ENCODE measurements around the gene LEP.

Gene LEP

DNA sequence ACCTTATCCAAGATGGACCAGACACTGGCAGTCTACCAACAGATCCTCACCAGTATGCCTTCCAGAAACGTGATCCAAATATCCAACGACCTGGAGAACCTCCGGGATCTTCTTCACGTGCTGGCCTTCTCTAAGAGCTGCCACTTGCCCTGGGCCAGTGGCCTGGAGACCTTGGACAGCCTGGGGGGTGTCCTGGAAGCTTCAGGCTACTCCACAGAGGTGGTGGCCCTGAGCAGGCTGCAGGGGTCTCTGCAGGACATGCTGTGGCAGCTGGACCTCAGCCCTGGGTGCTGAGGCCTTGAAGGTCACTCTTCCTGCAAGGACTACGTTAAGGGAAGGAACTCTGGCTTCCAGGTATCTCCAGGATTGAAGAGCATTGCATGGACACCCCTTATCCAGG is 13.4 kb downstream of the LEP start:
- H3K4me1 ChIP-seq (ENCODE audit: control insufficient read depth, insufficient read depth, low read length), result peaks cover 6% of the 10 kb centered on the region
- no peak overlapping the region for H3K9ac ChIP-seq (ENCODE audit: low read depth, low read length)
- H3K4me3 ChIP-seq (ENCODE audit: low read length), result no peak overlapping the region
- H3K4me2 ChIP-seq (ENCODE audit: low read length), result no peak overlapping the region
- H3K27me3 ChIP-seq (ENCODE audit: control insufficient read depth, insufficient read depth, low read length), result peaks cover 14% of the 10 kb centered on the region
- no peaks in the 10 kb centered on the region for H3K36me3 ChIP-seq (ENCODE audit: insufficient read depth, low read length)
- no peaks in the 10 kb centered on the region for H3K9me3 ChIP-seq (replicated peaks; ENCODE audit: low read length)

- no peak overlapping the region for H3K9ac ChIP-seq (ENCODE audit: low read depth, low read length)
- peaks cover 6% of the 10 kb centered on the region for H3K27me3 ChIP-seq (ENCODE audit: control insufficient read depth, insufficient read depth, low read length)
- H3K4me3 ChIP-seq (ENCODE audit: low read length), result no peak overlapping the region
- H3K9me3 ChIP-seq (replicated peaks; ENCODE audit: low read length), result no peaks in the 10 kb centered on the region
- H3K36me3 ChIP-seq (ENCODE audit: insufficient read depth, low read length), result no peaks in the 10 kb centered on the region
- peaks cover 9% of the 10 kb centered on the region for H3K4me1 ChIP-seq (ENCODE audit: control insufficient read depth, insufficient read depth, low read length)
- no peak overlapping the region for H3K4me2 ChIP-seq (ENCODE audit: low read length)
Observed at GRCh38 chr7:128255271-128255670, 14.2 kb downstream of the LEP start.

- Histone ChIP-seq H3K27me3 (ENCODE audit: control insufficient read depth, insufficient read depth, low read length) (peaks cover 5% of the 10 kb centered on the region), H3K9ac (ENCODE audit: low read depth, low read length) (no peak overlapping the region), H3K36me3 (ENCODE audit: insufficient read depth, low read length) (no peaks in the 10 kb centered on the region), H3K4me1 (ENCODE audit: control insufficient read depth, insufficient read depth, low read length) (peaks cover 9% of the 10 kb centered on the region), H3K9me3 (replicated peaks; ENCODE audit: low read length) (no peaks in the 10 kb centered on the region), H3K4me2 (ENCODE audit: low read length) (no peak overlapping the region), H3K4me3 (ENCODE audit: low read length) (no peak overlapping the region)
Observed at GRCh38 chr7:128257458-128257857, 16.4 kb downstream of the LEP start.

- Histone ChIP-seq H3K4me3 (ENCODE audit: low read length) (no peak overlapping the region), H3K4me2 (ENCODE audit: low read length) (peak overlapping the region; percentile 6), H3K4me1 (ENCODE audit: control insufficient read depth, insufficient read depth, low read length) (peaks cover 9% of the 10 kb centered on the region), H3K9me3 (replicated peaks; ENCODE audit: low read length) (no peaks in the 10 kb centered on the region), H3K9ac (ENCODE audit: low read depth, low read length) (no peak overlapping the region), H3K27me3 (ENCODE audit: control insufficient read depth, insufficient read depth, low read length) (peaks cover 5% of the 10 kb centered on the region), H3K36me3 (ENCODE audit: insufficient read depth, low read length) (no peaks in the 10 kb centered on the region)
Observed at GRCh38 chr7:128259131-128260061, 18.3 kb downstream of the LEP start.

- Histone ChIP-seq H3K27me3 (ENCODE audit: control insufficient read depth, insufficient read depth, low read length) (peaks cover 5% of the 10 kb centered on the region), H3K36me3 (ENCODE audit: insufficient read depth, low read length) (no peaks in the 10 kb centered on the region), H3K9ac (ENCODE audit: low read depth, low read length) (no peak overlapping the region), H3K4me2 (ENCODE audit: low read length) (no peak overlapping the region), H3K4me1 (ENCODE audit: control insufficient read depth, insufficient read depth, low read length) (peaks cover 9% of the 10 kb centered on the region), H3K9me3 (replicated peaks; ENCODE audit: low read length) (no peaks in the 10 kb centered on the region), H3K4me3 (ENCODE audit: low read length) (no peak overlapping the region)
Observed at GRCh38 chr7:128260069-128260795, 19.2 kb downstream of the LEP start.

- Histone ChIP-seq H3K4me2 (ENCODE audit: low read length) (no peak overlapping the region), H3K4me3 (ENCODE audit: low read length) (no peak overlapping the region), H3K27me3 (ENCODE audit: control insufficient read depth, insufficient read depth, low read length) (no peaks in the 10 kb centered on the region), H3K36me3 (ENCODE audit: insufficient read depth, low read length) (no peaks in the 10 kb centered on the region), H3K9ac (ENCODE audit: low read depth, low read length) (no peak overlapping the region), H3K4me1 (ENCODE audit: control insufficient read depth, insufficient read depth, low read length) (peaks cover 19% of the 10 kb centered on the region), H3K9me3 (replicated peaks; ENCODE audit: low read length) (no peaks in the 10 kb centered on the region)
Observed at GRCh38 chr7:128262273-128263028, 21.4 kb downstream of the LEP start.

GRCh38 chr7:128263420-128263819 is 22.3 kb downstream of the LEP start:
- no peak overlapping the region for H3K4me3 ChIP-seq (ENCODE audit: low read length)
- no peak overlapping the region for H3K4me2 ChIP-seq (ENCODE audit: low read length)
- no peaks in the 10 kb centered on the region for H3K36me3 ChIP-seq (ENCODE audit: insufficient read depth, low read length)
- H3K4me1 ChIP-seq (ENCODE audit: control insufficient read depth, insufficient read depth, low read length), result peaks cover 24% of the 10 kb centered on the region
- no peaks in the 10 kb centered on the region for H3K27me3 ChIP-seq (ENCODE audit: control insufficient read depth, insufficient read depth, low read length)
- H3K9ac ChIP-seq (ENCODE audit: low read depth, low read length), result no peak overlapping the region
- H3K9me3 ChIP-seq (replicated peaks; ENCODE audit: low read length), result no peaks in the 10 kb centered on the region

DNA sequence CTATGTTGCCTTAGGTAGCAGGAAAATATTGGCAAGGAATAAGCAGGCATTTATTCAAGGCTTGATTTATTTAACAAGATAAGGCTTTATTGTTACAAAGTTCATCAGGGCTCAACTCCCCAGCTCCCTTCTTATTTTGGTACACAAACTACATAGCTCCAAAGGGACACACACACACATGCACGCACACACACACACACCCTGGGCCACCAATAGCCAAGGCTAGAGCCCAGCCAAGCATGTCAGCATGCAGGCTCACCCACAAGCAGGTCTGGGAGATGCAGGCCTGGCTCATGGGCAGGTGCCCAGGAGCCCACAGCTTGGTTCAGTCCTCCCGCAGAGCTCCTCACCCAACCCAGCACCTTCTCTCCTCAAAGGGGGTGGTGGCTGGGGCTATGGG is 23.4 kb downstream of the LEP start:
- Histone ChIP-seq H3K9ac (ENCODE audit: low read depth, low read length) (no peak overlapping the region), H3K9me3 (replicated peaks; ENCODE audit: low read length) (no peaks in the 10 kb centered on the region)

DNA sequence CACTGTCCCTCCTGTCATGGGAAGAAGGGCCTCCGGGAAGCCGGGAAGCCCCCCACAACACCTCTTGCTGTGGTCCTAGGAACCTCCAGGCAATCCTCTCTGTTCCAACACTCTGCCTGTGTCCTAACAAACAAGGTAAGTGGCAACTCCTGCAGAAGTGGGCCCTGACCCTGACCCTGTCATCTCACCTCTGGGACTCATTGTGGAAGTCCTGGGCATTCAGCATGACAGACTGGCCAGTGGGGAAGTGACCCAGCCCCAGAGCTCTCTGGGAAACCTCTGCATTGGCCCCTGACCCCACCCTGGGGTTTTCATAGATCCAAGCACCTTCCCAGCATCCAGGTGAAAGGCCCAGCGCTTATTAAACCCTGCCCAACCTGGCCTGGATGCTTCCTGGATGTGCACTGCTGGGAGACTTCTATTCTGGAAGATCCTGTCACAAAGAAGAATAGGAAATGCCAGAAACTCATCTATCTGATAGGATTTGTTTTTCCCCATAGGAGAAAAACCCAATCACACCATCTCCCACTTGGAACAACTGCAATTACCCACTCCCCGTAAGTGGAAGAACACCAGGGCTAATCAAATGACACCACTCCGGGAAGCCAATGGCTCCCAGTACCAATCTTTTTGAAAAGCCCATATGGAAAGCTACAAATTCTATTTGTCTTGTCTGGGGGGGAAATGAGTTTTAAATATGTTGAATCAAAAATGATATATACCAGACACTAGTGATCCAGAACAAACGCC is 24.3 kb downstream of the LEP start:
- Histone ChIP-seq H3K9ac (ENCODE audit: low read depth, low read length) (no peak overlapping the region), H3K4me3 (ENCODE audit: low read length) (no peak overlapping the region), H3K9me3 (replicated peaks; ENCODE audit: low read length) (no peaks in the 10 kb centered on the region), H3K36me3 (ENCODE audit: insufficient read depth, low read length) (no peaks in the 10 kb centered on the region), H3K4me2 (ENCODE audit: low read length) (no peak overlapping the region), H3K4me1 (ENCODE audit: control insufficient read depth, insufficient read depth, low read length) (peaks cover 15% of the 10 kb centered on the region), H3K27me3 (ENCODE audit: control insufficient read depth, insufficient read depth, low read length) (no peaks in the 10 kb centered on the region)

More for the DNA sequence above, 23.4 kb downstream of the LEP start:
- no peak overlapping the region for H3K4me3 ChIP-seq (ENCODE audit: low read length)
- H3K27me3 ChIP-seq (ENCODE audit: control insufficient read depth, insufficient read depth, low read length), result no peaks in the 10 kb centered on the region
- H3K4me2 ChIP-seq (ENCODE audit: low read length), result no peak overlapping the region
- H3K36me3 ChIP-seq (ENCODE audit: insufficient read depth, low read length), result no peaks in the 10 kb centered on the region
- H3K4me1 ChIP-seq (ENCODE audit: control insufficient read depth, insufficient read depth, low read length), result peaks cover 17% of the 10 kb centered on the region

DNA sequence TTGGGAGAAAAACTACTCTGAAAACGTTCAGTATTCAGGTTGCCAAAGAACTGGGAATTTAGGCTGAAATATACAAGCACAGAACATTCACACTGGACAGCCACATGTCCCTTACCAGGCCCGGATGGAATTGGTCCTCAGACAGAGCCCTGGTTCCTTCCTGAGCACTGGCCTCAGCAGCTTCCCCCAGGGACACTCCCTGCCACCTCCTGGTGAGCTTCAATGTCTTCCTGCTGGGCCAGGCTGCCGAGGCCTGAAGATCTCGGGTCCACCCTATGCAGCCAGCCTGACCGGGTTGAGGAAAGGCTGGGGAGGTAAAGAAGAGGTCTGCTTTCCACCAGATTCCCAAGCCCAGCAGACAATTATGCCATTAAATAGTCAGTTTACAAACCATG is 24.8 kb downstream of the LEP start:
- Histone ChIP-seq H3K36me3 (ENCODE audit: insufficient read depth, low read length) (no peaks in the 10 kb centered on the region), H3K4me2 (ENCODE audit: low read length) (no peak overlapping the region), H3K27me3 (ENCODE audit: control insufficient read depth, insufficient read depth, low read length) (no peaks in the 10 kb centered on the region), H3K9ac (ENCODE audit: low read depth, low read length) (no peak overlapping the region), H3K4me3 (ENCODE audit: low read length) (no peak overlapping the region), H3K4me1 (ENCODE audit: control insufficient read depth, insufficient read depth, low read length) (peaks cover 16% of the 10 kb centered on the region), H3K9me3 (replicated peaks; ENCODE audit: low read length) (no peaks in the 10 kb centered on the region)

DNA sequence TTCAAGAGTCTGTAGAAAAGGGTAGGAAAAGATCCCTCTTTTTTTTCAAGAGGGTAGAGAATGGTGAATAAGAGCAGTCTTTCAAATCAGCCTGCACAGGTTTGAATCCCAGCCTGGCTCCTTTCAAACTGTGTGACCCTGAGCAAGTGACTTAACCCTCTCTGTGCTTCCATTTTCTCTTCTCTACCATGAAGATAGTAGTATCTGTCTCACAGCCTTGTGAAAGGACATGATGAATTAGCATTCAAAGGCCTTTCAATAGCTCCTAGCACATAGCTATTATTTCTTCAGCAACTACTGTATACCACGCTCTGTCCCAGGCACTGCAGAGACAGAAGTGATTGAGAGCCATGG is 25.4 kb downstream of the LEP start:
- Histone ChIP-seq H3K36me3 (ENCODE audit: insufficient read depth, low read length) (no peaks in the 10 kb centered on the region), H3K9me3 (replicated peaks; ENCODE audit: low read length) (no peaks in the 10 kb centered on the region), H3K27me3 (ENCODE audit: control insufficient read depth, insufficient read depth, low read length) (no peaks in the 10 kb centered on the region), H3K4me3 (ENCODE audit: low read length) (peak overlapping the region; percentile 55), H3K9ac (ENCODE audit: low read depth, low read length) (peak overlapping the region; percentile 61), H3K4me1 (ENCODE audit: control insufficient read depth, insufficient read depth, low read length) (peaks cover 22% of the 10 kb centered on the region), H3K4me2 (ENCODE audit: low read length) (peak overlapping the region; percentile 79)
